GM12878 (cell line): ENCODE measurements around the gene KCNH5.

ENCODE experiments used
- EP300 ChIP-seq, 2 experiments: fragments of 150-350 bp in 1 of 2; IDR thresholded peaks; 2 replicates each; pipeline ENCODE4 v1.6.1; 2011 to 2012; ENCODE audit warnings: low read depth in 2 of 2, low read length in 2 of 2, borderline replicate concordance in 1 of 2, improper control_type of control experiment in 1 of 2, inconsistent platforms in 1 of 2; ENCODE audit not compliant: control insufficient read depth in 1 of 2
- GABPA ChIP-seq: IDR thresholded peaks from 2 replicates; pipeline ENCODE4 v1.6.1; 2014; ENCODE audit warnings: antibody characterized with exemption, low read depth, mild to moderate bottlenecking, inconsistent platforms
- JUNB ChIP-seq: IDR thresholded peaks from 2 replicates; pipeline ENCODE4 v1.6.1; 2016; ENCODE audit warnings: antibody characterized with exemption, mild to moderate bottlenecking
- MXI1 ChIP-seq: fragments of 150-350 bp; IDR thresholded peaks from 2 replicates; pipeline ENCODE4 v1.6.1; 2011; ENCODE audit warnings: low read depth, mild to moderate bottlenecking, inconsistent platforms, low read length, improper control_type of control experiment
- SMAD1 ChIP-seq: fragments of 450-650 bp; IDR thresholded peaks from 2 replicates; pipeline ENCODE4 v1.6.1; 2018; ENCODE audit warnings: mild to moderate bottlenecking, low read depth; ENCODE audit not compliant: partially characterized antibody
- SUPT20H ChIP-seq: IDR thresholded peaks from 2 replicates; pipeline ENCODE4 v1.6.1; 2011; ENCODE audit warnings: low read depth, mild to moderate bottlenecking, low read length, moderate library complexity, borderline replicate concordance; ENCODE audit not compliant: control insufficient read depth
- YY1 ChIP-seq: IDR thresholded peaks from 2 replicates; pipeline ENCODE4 v1.6.1; 2011; ENCODE audit warnings: low read depth, mild to moderate bottlenecking, low read length
- TF ChIP-seq, protein P1 (sequence below): IDR thresholded peaks from 2 replicates; pipeline ENCODE4 v1.6.1; 2011; ENCODE audit warnings: low read depth, mild to moderate bottlenecking, low read length, moderate library complexity, borderline replicate concordance; ENCODE audit errors: extremely low read depth
- TF ChIP-seq, protein P2 (sequence below), 3 experiments: IDR thresholded peaks in 2 of 3; conservative IDR thresholded peaks in 1 of 3; 2 replicates each; pipeline ENCODE4 v1.5.1; 2011; ENCODE audit warnings: low read depth in 3 of 3, low read length in 3 of 3, mild to moderate bottlenecking in 3 of 3, control low read depth in 2 of 3, moderate library complexity in 2 of 3, inconsistent platforms in 1 of 3, mixed read lengths in 1 of 3; ENCODE audit not compliant: control insufficient read depth in 2 of 3, insufficient read depth in 1 of 3; ENCODE audit errors: extremely low read depth in 1 of 3
- TF ChIP-seq, protein P3 (sequence below): fragments of 150-350 bp; IDR thresholded peaks from 2 replicates; pipeline ENCODE4 v1.6.1; 2014; ENCODE audit warnings: mild to moderate bottlenecking, low read depth, low read length
- TF ChIP-seq, protein P4 (sequence below): IDR thresholded peaks from 2 replicates; pipeline ENCODE4 v1.6.1; 2012; ENCODE audit warnings: mild to moderate bottlenecking, low read depth, low read length
- TF ChIP-seq, protein P5 (sequence below): fragments of 450-650 bp; IDR thresholded peaks from 2 replicates; pipeline ENCODE4 v1.6.1; 2017; ENCODE audit warnings: antibody characterized with exemption, mild to moderate bottlenecking, moderate library complexity
- TF ChIP-seq, protein P6 (sequence below): IDR thresholded peaks from 2 replicates; pipeline ENCODE4 v1.6.1; 2011; ENCODE audit warnings: mild to moderate bottlenecking, low read depth, low read length, moderate library complexity; ENCODE audit not compliant: insufficient replicate concordance
- TF ChIP-seq, protein P7 (sequence below): IDR thresholded peaks from 2 replicates; pipeline ENCODE4 v1.6.1; 2012; ENCODE audit warnings: low read depth, low read length, improper control_type of control experiment

DNA sequence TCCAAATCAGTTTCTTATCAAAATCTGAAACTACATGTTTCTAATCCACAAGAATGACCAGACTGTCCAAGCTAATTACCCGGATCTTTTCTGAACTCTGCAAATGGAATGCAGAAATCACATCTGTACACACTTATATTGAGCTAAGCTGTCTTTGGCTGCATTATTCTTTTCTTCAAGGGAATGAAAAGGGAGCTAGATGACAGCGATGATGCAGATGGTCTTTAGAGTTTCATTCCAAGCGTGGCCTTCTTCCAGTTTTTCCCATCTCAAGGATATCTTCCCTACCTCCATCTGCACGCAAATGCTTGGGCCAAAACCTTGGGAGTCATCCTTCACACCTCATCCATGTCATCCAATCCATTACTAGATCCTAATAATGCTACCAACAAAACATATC is 12.6 kb downstream of the KCNH5 start:
- TF ChIP-seq, protein P1, sequence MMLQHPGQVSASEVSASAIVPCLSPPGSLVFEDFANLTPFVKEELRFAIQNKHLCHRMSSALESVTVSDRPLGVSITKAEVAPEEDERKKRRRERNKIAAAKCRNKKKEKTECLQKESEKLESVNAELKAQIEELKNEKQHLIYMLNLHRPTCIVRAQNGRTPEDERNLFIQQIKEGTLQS = no peak
- TF ChIP-seq, protein P2, sequence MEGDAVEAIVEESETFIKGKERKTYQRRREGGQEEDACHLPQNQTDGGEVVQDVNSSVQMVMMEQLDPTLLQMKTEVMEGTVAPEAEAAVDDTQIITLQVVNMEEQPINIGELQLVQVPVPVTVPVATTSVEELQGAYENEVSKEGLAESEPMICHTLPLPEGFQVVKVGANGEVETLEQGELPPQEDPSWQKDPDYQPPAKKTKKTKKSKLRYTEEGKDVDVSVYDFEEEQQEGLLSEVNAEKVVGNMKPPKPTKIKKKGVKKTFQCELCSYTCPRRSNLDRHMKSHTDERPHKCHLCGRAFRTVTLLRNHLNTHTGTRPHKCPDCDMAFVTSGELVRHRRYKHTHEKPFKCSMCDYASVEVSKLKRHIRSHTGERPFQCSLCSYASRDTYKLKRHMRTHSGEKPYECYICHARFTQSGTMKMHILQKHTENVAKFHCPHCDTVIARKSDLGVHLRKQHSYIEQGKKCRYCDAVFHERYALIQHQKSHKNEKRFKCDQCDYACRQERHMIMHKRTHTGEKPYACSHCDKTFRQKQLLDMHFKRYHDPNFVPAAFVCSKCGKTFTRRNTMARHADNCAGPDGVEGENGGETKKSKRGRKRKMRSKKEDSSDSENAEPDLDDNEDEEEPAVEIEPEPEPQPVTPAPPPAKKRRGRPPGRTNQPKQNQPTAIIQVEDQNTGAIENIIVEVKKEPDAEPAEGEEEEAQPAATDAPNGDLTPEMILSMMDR (IDR thresholded peaks at IDR 0.05 in 2 of 3, conservative IDR thresholded peaks at IDR 0.05 in 1 of 3; ENCODE audit: control insufficient read depth in 2 of 3, extremely low read depth in 1 of 3, insufficient read depth in 1 of 3, low read depth in 3 of 3, low read length in 3 of 3) = no peak
- TF ChIP-seq, protein P3, sequence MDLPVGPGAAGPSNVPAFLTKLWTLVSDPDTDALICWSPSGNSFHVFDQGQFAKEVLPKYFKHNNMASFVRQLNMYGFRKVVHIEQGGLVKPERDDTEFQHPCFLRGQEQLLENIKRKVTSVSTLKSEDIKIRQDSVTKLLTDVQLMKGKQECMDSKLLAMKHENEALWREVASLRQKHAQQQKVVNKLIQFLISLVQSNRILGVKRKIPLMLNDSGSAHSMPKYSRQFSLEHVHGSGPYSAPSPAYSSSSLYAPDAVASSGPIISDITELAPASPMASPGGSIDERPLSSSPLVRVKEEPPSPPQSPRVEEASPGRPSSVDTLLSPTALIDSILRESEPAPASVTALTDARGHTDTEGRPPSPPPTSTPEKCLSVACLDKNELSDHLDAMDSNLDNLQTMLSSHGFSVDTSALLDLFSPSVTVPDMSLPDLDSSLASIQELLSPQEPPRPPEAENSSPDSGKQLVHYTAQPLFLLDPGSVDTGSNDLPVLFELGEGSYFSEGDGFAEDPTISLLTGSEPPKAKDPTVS = no peak
- TF ChIP-seq EP300 (IDR thresholded peaks at IDR 0.05; ENCODE audit: borderline replicate concordance in 1 of 2, control insufficient read depth in 1 of 2, low read depth in 2 of 2, low read length in 2 of 2) (no peak), GABPA (no peak), SMAD1 (no peak), SUPT20H (no peak), YY1 (no peak), MXI1 (no peak), JUNB (no peak)
- TF ChIP-seq, protein P4, sequence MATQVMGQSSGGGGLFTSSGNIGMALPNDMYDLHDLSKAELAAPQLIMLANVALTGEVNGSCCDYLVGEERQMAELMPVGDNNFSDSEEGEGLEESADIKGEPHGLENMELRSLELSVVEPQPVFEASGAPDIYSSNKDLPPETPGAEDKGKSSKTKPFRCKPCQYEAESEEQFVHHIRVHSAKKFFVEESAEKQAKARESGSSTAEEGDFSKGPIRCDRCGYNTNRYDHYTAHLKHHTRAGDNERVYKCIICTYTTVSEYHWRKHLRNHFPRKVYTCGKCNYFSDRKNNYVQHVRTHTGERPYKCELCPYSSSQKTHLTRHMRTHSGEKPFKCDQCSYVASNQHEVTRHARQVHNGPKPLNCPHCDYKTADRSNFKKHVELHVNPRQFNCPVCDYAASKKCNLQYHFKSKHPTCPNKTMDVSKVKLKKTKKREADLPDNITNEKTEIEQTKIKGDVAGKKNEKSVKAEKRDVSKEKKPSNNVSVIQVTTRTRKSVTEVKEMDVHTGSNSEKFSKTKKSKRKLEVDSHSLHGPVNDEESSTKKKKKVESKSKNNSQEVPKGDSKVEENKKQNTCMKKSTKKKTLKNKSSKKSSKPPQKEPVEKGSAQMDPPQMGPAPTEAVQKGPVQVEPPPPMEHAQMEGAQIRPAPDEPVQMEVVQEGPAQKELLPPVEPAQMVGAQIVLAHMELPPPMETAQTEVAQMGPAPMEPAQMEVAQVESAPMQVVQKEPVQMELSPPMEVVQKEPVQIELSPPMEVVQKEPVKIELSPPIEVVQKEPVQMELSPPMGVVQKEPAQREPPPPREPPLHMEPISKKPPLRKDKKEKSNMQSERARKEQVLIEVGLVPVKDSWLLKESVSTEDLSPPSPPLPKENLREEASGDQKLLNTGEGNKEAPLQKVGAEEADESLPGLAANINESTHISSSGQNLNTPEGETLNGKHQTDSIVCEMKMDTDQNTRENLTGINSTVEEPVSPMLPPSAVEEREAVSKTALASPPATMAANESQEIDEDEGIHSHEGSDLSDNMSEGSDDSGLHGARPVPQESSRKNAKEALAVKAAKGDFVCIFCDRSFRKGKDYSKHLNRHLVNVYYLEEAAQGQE = no peak
- TF ChIP-seq, protein P5, sequence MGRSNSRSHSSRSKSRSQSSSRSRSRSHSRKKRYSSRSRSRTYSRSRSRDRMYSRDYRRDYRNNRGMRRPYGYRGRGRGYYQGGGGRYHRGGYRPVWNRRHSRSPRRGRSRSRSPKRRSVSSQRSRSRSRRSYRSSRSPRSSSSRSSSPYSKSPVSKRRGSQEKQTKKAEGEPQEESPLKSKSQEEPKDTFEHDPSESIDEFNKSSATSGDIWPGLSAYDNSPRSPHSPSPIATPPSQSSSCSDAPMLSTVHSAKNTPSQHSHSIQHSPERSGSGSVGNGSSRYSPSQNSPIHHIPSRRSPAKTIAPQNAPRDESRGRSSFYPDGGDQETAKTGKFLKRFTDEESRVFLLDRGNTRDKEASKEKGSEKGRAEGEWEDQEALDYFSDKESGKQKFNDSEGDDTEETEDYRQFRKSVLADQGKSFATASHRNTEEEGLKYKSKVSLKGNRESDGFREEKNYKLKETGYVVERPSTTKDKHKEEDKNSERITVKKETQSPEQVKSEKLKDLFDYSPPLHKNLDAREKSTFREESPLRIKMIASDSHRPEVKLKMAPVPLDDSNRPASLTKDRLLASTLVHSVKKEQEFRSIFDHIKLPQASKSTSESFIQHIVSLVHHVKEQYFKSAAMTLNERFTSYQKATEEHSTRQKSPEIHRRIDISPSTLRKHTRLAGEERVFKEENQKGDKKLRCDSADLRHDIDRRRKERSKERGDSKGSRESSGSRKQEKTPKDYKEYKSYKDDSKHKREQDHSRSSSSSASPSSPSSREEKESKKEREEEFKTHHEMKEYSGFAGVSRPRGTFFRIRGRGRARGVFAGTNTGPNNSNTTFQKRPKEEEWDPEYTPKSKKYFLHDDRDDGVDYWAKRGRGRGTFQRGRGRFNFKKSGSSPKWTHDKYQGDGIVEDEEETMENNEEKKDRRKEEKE = no peak
- TF ChIP-seq, protein P6, sequence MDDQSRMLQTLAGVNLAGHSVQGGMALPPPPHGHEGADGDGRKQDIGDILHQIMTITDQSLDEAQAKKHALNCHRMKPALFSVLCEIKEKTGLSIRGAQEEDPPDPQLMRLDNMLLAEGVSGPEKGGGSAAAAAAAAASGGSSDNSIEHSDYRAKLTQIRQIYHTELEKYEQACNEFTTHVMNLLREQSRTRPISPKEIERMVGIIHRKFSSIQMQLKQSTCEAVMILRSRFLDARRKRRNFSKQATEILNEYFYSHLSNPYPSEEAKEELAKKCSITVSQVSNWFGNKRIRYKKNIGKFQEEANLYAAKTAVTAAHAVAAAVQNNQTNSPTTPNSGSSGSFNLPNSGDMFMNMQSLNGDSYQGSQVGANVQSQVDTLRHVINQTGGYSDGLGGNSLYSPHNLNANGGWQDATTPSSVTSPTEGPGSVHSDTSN = no peak
- TF ChIP-seq, protein P7, sequence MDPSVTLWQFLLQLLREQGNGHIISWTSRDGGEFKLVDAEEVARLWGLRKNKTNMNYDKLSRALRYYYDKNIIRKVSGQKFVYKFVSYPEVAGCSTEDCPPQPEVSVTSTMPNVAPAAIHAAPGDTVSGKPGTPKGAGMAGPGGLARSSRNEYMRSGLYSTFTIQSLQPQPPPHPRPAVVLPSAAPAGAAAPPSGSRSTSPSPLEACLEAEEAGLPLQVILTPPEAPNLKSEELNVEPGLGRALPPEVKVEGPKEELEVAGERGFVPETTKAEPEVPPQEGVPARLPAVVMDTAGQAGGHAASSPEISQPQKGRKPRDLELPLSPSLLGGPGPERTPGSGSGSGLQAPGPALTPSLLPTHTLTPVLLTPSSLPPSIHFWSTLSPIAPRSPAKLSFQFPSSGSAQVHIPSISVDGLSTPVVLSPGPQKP = no peak
